ENCODE measurements around the gene POLR2F. TPM values are rescaled to one million over a fixed set of nuclear protein-coding genes. Genes with fewer than 3 reads are reported as not detected.

POLR2F gene
- total and polyA plus RNA-seq, 4 donors, result 21.4 to 152 (median 56.3) TPM

DNA sequence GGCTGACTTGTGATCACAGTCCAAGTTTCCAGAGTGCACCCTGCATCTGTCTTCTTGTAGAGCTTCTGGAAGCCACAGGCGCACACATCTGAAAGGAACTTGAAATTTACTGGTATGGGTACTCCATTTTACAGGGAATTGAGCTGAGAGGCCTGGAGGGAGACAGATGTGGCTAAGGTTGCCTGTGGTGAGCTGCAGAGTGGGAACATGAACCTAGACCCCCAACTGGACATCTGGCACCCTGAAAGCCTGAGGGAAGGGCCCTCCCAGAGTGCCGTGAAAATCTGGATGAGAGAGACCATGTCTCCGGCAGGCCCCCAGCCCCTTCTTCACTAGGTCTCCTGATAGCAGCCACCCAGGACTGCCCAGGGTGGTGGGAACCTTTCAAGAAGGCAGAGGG lies 53.4 kb downstream of the POLR2F start:
- TF ChIP-seq HNF4A (conservative IDR thresholded peaks at IDR 0.05), result no peak
- TF ChIP-seq, protein P1, sequence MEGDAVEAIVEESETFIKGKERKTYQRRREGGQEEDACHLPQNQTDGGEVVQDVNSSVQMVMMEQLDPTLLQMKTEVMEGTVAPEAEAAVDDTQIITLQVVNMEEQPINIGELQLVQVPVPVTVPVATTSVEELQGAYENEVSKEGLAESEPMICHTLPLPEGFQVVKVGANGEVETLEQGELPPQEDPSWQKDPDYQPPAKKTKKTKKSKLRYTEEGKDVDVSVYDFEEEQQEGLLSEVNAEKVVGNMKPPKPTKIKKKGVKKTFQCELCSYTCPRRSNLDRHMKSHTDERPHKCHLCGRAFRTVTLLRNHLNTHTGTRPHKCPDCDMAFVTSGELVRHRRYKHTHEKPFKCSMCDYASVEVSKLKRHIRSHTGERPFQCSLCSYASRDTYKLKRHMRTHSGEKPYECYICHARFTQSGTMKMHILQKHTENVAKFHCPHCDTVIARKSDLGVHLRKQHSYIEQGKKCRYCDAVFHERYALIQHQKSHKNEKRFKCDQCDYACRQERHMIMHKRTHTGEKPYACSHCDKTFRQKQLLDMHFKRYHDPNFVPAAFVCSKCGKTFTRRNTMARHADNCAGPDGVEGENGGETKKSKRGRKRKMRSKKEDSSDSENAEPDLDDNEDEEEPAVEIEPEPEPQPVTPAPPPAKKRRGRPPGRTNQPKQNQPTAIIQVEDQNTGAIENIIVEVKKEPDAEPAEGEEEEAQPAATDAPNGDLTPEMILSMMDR (IDR thresholded peaks at IDR 0.05; ENCODE audit: low read depth, low read length, missing input control), result no peak
- TF ChIP-seq ZBTB33 (IDR thresholded peaks at IDR 0.05), result no peak
- TF ChIP-seq NR2F2 (IDR thresholded peaks at IDR 0.05), result no peak
- TF ChIP-seq FOXA2 (IDR thresholded peaks at IDR 0.05), result no peak
- no peak for TF ChIP-seq YY1 (IDR thresholded peaks at IDR 0.05)
- no peak for TF ChIP-seq FOXA1 (IDR thresholded peaks at IDR 0.05)
- TF ChIP-seq REST (IDR thresholded peaks at IDR 0.05), result no peak
- no peak for TF ChIP-seq EGR1 (IDR thresholded peaks at IDR 0.05; ENCODE audit: low read depth in 2 of 2)
- Histone ChIP-seq H3K27me3 (ENCODE audit: control insufficient read depth in 4 of 4, insufficient read depth in 4 of 4, low read length in 3 of 4) (no peaks in the 10 kb centered on the region), H3K4me3 (ENCODE audit: low read depth in 1 of 3, low read length in 3 of 3) (no peak overlapping the region), H3K4me1 (ENCODE audit: control insufficient read depth in 4 of 4, insufficient read depth in 4 of 4, low read length in 3 of 4) (no peaks in the 10 kb centered on the region), H3K36me3 (ENCODE audit: control insufficient read depth in 4 of 4, insufficient read depth in 3 of 4, low read depth in 1 of 4, low read length in 3 of 4) (no peaks in the 10 kb centered on the region), H3K9ac (ENCODE audit: low read depth in 1 of 2, low read length in 2 of 2) (no peak overlapping the region), H3K27ac (ENCODE audit: low read depth in 1 of 2, low read length in 2 of 2) (no peak overlapping the region), H3K9me3 (ENCODE audit: control insufficient read depth in 4 of 4, low read length in 3 of 4) (no peaks in the 10 kb centered on the region)
- WGBS, result 96% methylated on average over 3 of the region's 3 CpGs
- no peak for DNase-seq (ENCODE audit: low spot score)

DNA sequence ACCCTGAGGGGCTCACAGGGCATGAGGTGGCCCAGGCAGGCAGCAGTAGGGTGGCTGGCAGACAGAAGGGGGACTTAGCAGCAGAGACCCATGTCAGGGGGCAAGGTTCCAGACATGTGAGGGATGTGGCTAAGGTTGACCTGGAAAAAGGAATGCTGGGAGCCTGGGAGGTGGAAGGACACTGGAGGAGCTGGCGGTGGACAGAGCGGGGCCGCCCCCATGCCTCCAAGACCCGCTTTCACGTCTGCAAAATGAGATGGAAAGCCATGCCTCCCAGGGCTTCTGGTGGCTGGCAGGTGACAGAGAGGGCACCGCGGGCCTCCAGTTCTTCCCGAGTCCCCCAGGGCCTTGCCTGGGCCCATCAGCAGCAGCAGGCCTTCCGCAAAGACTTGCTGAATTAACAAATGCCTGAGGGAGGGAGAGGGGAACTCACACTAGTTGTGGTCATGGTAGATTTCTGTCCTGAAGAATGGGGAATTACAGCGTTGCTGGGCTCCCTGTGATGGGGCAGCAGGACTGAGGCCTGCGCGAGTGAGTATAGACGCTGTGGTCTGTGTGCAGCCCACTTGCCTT lies 53.9 kb downstream of the POLR2F start:
- Histone ChIP-seq H3K36me3 (ENCODE audit: control insufficient read depth in 4 of 4, insufficient read depth in 3 of 4, low read depth in 1 of 4, low read length in 3 of 4) (no peaks in the 10 kb centered on the region), H3K4me1 (ENCODE audit: control insufficient read depth in 4 of 4, insufficient read depth in 4 of 4, low read length in 3 of 4) (no peaks in the 10 kb centered on the region), H3K9ac (ENCODE audit: low read depth in 1 of 2, low read length in 2 of 2) (no peak overlapping the region), H3K27ac (ENCODE audit: low read depth in 1 of 2, low read length in 2 of 2) (no peak overlapping the region), H3K9me3 (ENCODE audit: control insufficient read depth in 4 of 4, low read length in 3 of 4) (no peaks in the 10 kb centered on the region), H3K27me3 (ENCODE audit: control insufficient read depth in 4 of 4, insufficient read depth in 4 of 4, low read length in 3 of 4) (no peaks in the 10 kb centered on the region), H3K4me3 (ENCODE audit: low read depth in 1 of 3, low read length in 3 of 3) (no peak overlapping the region)
- 92% methylated on average over 13 of the region's 13 CpGs for WGBS
- no peak for DNase-seq (ENCODE audit: low spot score)
- TF ChIP-seq RXRA (IDR thresholded peaks at IDR 0.05) (no peak), FOXA2 (IDR thresholded peaks at IDR 0.05) (no peak), ZBTB33 (IDR thresholded peaks at IDR 0.05) (no peak), JUND (IDR thresholded peaks at IDR 0.05) (no peak), SP1 (IDR thresholded peaks at IDR 0.05) (no peak), HNF4A (conservative IDR thresholded peaks at IDR 0.05) (no peak), TAF1 (conservative IDR thresholded peaks at IDR 0.05) (no peak), YY1 (IDR thresholded peaks at IDR 0.05) (no peak), RAD21 (IDR thresholded peaks at IDR 0.05) (no peak), EGR1 (IDR thresholded peaks at IDR 0.05; ENCODE audit: low read depth in 2 of 2) (no peak), FOXA1 (IDR thresholded peaks at IDR 0.05) (no peak), GABPA (IDR thresholded peaks at IDR 0.05 in 1 of 2, conservative IDR thresholded peaks at IDR 0.05 in 1 of 2) (no peak)
- TF ChIP-seq, protein P2, sequence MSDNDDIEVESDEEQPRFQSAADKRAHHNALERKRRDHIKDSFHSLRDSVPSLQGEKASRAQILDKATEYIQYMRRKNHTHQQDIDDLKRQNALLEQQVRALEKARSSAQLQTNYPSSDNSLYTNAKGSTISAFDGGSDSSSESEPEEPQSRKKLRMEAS (IDR thresholded peaks at IDR 0.05), result no peak
- TF ChIP-seq, protein P1 (IDR thresholded peaks at IDR 0.05; ENCODE audit: low read depth, low read length, missing input control), result no peak
